Measurements from ENCODE around the gene TBCC. TPM values are rescaled to one million over a fixed set of nuclear protein-coding genes. Genes with fewer than 3 reads are reported as not detected.

The TBCC gene
- total and polyA plus RNA-seq, 4 donors: 21.6 to 38.0 (median 22.1) TPM

DNA sequence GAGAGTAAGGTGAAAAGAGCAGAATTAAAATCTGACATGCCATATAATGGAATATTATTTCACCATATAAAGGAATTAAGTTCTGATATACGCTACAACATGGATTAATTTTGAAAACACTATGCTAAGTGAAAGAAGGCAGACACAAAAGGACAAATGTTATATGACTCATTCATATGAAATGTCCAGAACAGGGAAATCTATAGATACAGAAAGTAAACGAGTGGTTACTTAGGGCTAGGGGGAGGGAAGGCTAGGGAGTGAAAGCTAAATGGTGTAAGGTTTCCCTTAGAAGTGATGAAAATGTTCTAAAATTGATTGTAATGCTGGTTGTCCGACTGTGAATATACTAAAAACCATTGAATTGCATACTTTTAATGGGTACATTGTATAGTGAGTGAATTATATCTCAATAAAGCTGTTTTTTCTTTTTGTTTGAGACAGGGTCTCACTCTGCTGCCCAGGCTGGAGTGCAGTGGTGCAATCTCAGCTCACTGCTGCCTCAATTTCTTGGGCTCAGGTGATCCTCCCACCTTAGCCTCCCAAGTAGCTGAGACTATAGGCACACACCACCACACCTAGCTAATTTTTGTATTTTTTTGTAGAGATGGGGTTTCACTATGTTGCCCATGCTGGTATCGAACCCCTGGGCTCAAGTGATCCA, 31.7 kb downstream of the TBCC start:
- peaks cover 0 to 3% (median 0%) of the 10 kb centered on the region in 4 donors for H3K9me3 ChIP-seq (ENCODE audit: control insufficient read depth in 4 of 4, insufficient read depth in 3 of 4, low read length in 3 of 4)
- no peak for TF ChIP-seq CTCF (IDR thresholded peaks at IDR 0.05; ENCODE audit: control extremely low read depth, extremely low read depth)
- DNase-seq: no peak
- H3K4me1 ChIP-seq (ENCODE audit: control insufficient read depth in 5 of 5, insufficient read depth in 5 of 5, low read length in 5 of 5): peaks cover 0 to 4% (median 0%) of the 10 kb centered on the region in 5 donors
- no peak overlapping the region for H3K9ac ChIP-seq (ENCODE audit: insufficient read depth in 1 of 2, low read length in 2 of 2)
- no peak overlapping the region for H3K27ac ChIP-seq (ENCODE audit: low read depth in 1 of 2, low read length in 1 of 2)
- H3K27me3 ChIP-seq (ENCODE audit: control insufficient read depth in 3 of 3, insufficient read depth in 3 of 3, low read length in 2 of 3): no peaks in the 10 kb centered on the region
- no peaks in the 10 kb centered on the region for H3K36me3 ChIP-seq (ENCODE audit: control insufficient read depth in 4 of 4, insufficient read depth in 4 of 4, low read length in 4 of 4)
- WGBS, 2 donors: 81 to 88% methylated on average over 4 of the region's 4 CpGs
- no peak for ATAC-seq (ENCODE audit: insufficient read depth, low FRiP score)
- H3K4me3 ChIP-seq: no peak overlapping the region

GRCh38 chr6:42711930-42712329, 34.0 kb downstream of the TBCC start:
- Histone ChIP-seq H3K27me3 (ENCODE audit: control insufficient read depth in 3 of 3, insufficient read depth in 3 of 3, low read length in 2 of 3) (no peaks in the 10 kb centered on the region), H3K4me3 (no peak overlapping the region), H3K4me1 (ENCODE audit: control insufficient read depth in 5 of 5, insufficient read depth in 5 of 5, low read length in 5 of 5) (peaks cover 0 to 4% (median 0%) of the 10 kb centered on the region in 5 donors), H3K27ac (ENCODE audit: low read depth in 1 of 2, low read length in 1 of 2) (no peak overlapping the region), H3K9me3 (ENCODE audit: control insufficient read depth in 4 of 4, insufficient read depth in 3 of 4, low read length in 3 of 4) (peaks cover 0 to 3% (median 0%) of the 10 kb centered on the region in 4 donors), H3K36me3 (ENCODE audit: control insufficient read depth in 4 of 4, insufficient read depth in 4 of 4, low read length in 4 of 4) (no peaks in the 10 kb centered on the region), H3K9ac (ENCODE audit: insufficient read depth in 1 of 2, low read length in 2 of 2) (no peak overlapping the region)
- WGBS, 2 donors: 79 to 93% methylated on average over 5 of the region's 5 CpGs
- TF ChIP-seq CTCF (IDR thresholded peaks at IDR 0.05; ENCODE audit: control extremely low read depth, extremely low read depth): no peak
- no peak for ATAC-seq (ENCODE audit: insufficient read depth, low FRiP score)
- no peak for DNase-seq

GRCh38 chr6:42710316-42710715, 35.6 kb downstream of the TBCC start:
- Histone ChIP-seq H3K9ac (ENCODE audit: insufficient read depth in 1 of 2, low read length in 2 of 2) (no peak overlapping the region), H3K27me3 (ENCODE audit: control insufficient read depth in 3 of 3, insufficient read depth in 3 of 3, low read length in 2 of 3) (no peaks in the 10 kb centered on the region), H3K9me3 (ENCODE audit: control insufficient read depth in 4 of 4, insufficient read depth in 3 of 4, low read length in 3 of 4) (peaks cover 0 to 3% (median 0%) of the 10 kb centered on the region in 4 donors), H3K27ac (ENCODE audit: low read depth in 1 of 2, low read length in 1 of 2) (no peak overlapping the region), H3K4me3 (no peak overlapping the region), H3K36me3 (ENCODE audit: control insufficient read depth in 4 of 4, insufficient read depth in 4 of 4, low read length in 4 of 4) (no peaks in the 10 kb centered on the region), H3K4me1 (ENCODE audit: control insufficient read depth in 5 of 5, insufficient read depth in 5 of 5, low read length in 5 of 5) (peaks cover 0 to 4% (median 0%) of the 10 kb centered on the region in 5 donors)
- ATAC-seq (ENCODE audit: insufficient read depth, low FRiP score) (no peak), DNase-seq (peak; percentile 59 to 71 (median 69))
- no peak for TF ChIP-seq CTCF (IDR thresholded peaks at IDR 0.05; ENCODE audit: control extremely low read depth, extremely low read depth)
- WGBS, 2 donors: 53 to 62% methylated on average over 9 of the region's 9 CpGs

Measured in lung (tissue), 12 donors.